HEK293 (cell line): Measurements from ENCODE around the gene SHTN1.

Source experiments
- CTCF ChIA-PET: fragments of 350-600 bp; formaldehyde crosslinking; extraction: SDS; loops from one replicate; lab custom pipeline; 2021; ENCODE audit warnings: antibody characterized with exemption; lab: Yijun Ruan, JAX
- POLR2A ChIA-PET: fragments of 300-600 bp; formaldehyde crosslinking; extraction: SDS; loops from one replicate; lab custom pipeline; 2020; ENCODE audit warnings: antibody characterized with exemption, inconsistent platforms; lab: Yijun Ruan, JAX
- H3K27ac ChIP-seq: fragments of 200-500 bp; sonication (Bioruptor generic); 2 replicates; pipeline ENCODE4 v1.5.1; 2014; ENCODE audit warnings: low read depth, low read length, control low read depth, inconsistent platforms; ENCODE audit errors: extremely low read depth
- H3K36me3 ChIP-seq, 2 experiments: fragments of 200-500 bp in 1 of 2; sonication (Bioruptor generic) in 1 of 2; 1 replicate in 1 of 2; 2 replicates in 1 of 2; pipeline ENCODE4 v1.5.1; 2014 to 2017; ENCODE audit warnings: inconsistent platforms in 2 of 2, low read length in 2 of 2; ENCODE audit not compliant: control insufficient read depth in 2 of 2, insufficient read depth in 1 of 2
- H3K4me1 ChIP-seq: fragments of 200-500 bp; sonication (Bioruptor generic); 2 replicates; pipeline ENCODE4 v1.5.1; 2014; ENCODE audit warnings: mild to moderate bottlenecking, low read length, inconsistent platforms; ENCODE audit not compliant: control insufficient read depth, insufficient read depth
- H3K4me3 ChIP-seq: 2 replicates; pipeline ENCODE4 v1.5.1; 2011; ENCODE audit warnings: low read depth, mild to moderate bottlenecking, control low read depth, low read length, moderate library complexity
- H3K9me3 ChIP-seq: fragments of 200-500 bp; sonication (Bioruptor generic); 2 replicates; pipeline ENCODE4 v1.5.1; 2014; ENCODE audit warnings: low read depth, low read length, inconsistent platforms; ENCODE audit not compliant: control insufficient read depth, insufficient read depth
- EGR2 ChIP-seq: fragments of 450-650 bp; formaldehyde crosslinking; IDR thresholded peaks from 2 replicates; pipeline ENCODE4 v1.5.1; 2016; ENCODE audit warnings: low read depth, missing biosample characterization, missing genetic modification characterization
- SP2 ChIP-seq: fragments of 450-650 bp; formaldehyde crosslinking; IDR thresholded peaks from 2 replicates; pipeline ENCODE4 v1.5.1; 2016; ENCODE audit warnings: missing biosample characterization, missing genetic modification characterization
- ZBTB17 ChIP-seq: fragments of 450-650 bp; formaldehyde crosslinking; IDR thresholded peaks from 2 replicates; pipeline ENCODE4 v1.5.1; 2016; ENCODE audit warnings: missing biosample characterization, missing genetic modification characterization
- ZBTB48 ChIP-seq: fragments of 450-650 bp; formaldehyde crosslinking; IDR thresholded peaks from 2 replicates; pipeline ENCODE4 v1.5.1; 2016; ENCODE audit warnings: missing biosample characterization, missing genetic modification characterization
- ZBTB8A ChIP-seq: fragments of 450-650 bp; formaldehyde crosslinking; IDR thresholded peaks from 2 replicates; pipeline ENCODE4 v1.5.1; 2016; ENCODE audit warnings: missing biosample characterization, missing genetic modification characterization
- ZNF16 ChIP-seq: fragments of 450-650 bp; formaldehyde crosslinking; IDR thresholded peaks from 2 replicates; pipeline ENCODE4 v1.5.1; 2016; ENCODE audit warnings: low read depth, missing biosample characterization, missing genetic modification characterization
- ZNF211 ChIP-seq: fragments of 450-650 bp; formaldehyde crosslinking; IDR thresholded peaks from 2 replicates; pipeline ENCODE4 v1.5.1; 2016; ENCODE audit warnings: low read depth, missing biosample characterization, missing genetic modification characterization
- ZNF221 ChIP-seq: fragments of 450-650 bp; formaldehyde crosslinking; IDR thresholded peaks from 2 replicates; pipeline ENCODE4 v1.5.1; 2017; ENCODE audit warnings: missing biosample characterization, missing genetic modification characterization, borderline replicate concordance
- ZNF426 ChIP-seq: fragments of 450-650 bp; formaldehyde crosslinking; IDR thresholded peaks from 2 replicates; pipeline ENCODE4 v1.5.1; 2017; ENCODE audit warnings: missing biosample characterization, missing genetic modification characterization, mild to moderate bottlenecking, inconsistent platforms, moderate library complexity
- ZNF521 ChIP-seq: fragments of 450-650 bp; formaldehyde crosslinking; IDR thresholded peaks from 2 replicates; pipeline ENCODE4 v1.5.1; 2017; ENCODE audit warnings: missing biosample characterization, mild to moderate bottlenecking, missing genetic modification characterization
- ZNF561 ChIP-seq: fragments of 450-650 bp; IDR thresholded peaks from 2 replicates; pipeline ENCODE4 v1.5.1; 2018; ENCODE audit warnings: missing biosample characterization, missing genetic modification characterization, borderline replicate concordance
- ZNF792 ChIP-seq: fragments of 450-650 bp; formaldehyde crosslinking; IDR thresholded peaks from 2 replicates; pipeline ENCODE4 v1.5.1; 2016; ENCODE audit warnings: missing biosample characterization, missing genetic modification characterization
- TF ChIP-seq, protein P1 (sequence below): fragments of 450-650 bp; formaldehyde crosslinking; IDR thresholded peaks from 2 replicates; pipeline ENCODE4 v1.5.1; 2016; ENCODE audit warnings: missing biosample characterization, missing genetic modification characterization
- TF ChIP-seq, protein P2 (sequence below): fragments of 450-650 bp; formaldehyde crosslinking; IDR thresholded peaks from 2 replicates; pipeline ENCODE4 v1.5.1; 2016; ENCODE audit warnings: missing biosample characterization, missing genetic modification characterization
- TF ChIP-seq, protein P3 (sequence below): fragments of 450-650 bp; formaldehyde crosslinking; IDR thresholded peaks from 2 replicates; pipeline ENCODE4 v1.5.1; 2016; ENCODE audit warnings: missing biosample characterization, missing genetic modification characterization
- TF ChIP-seq, protein P4 (sequence below): fragments of 450-650 bp; formaldehyde crosslinking; IDR thresholded peaks from 2 replicates; pipeline ENCODE4 v1.5.1; 2016; ENCODE audit warnings: missing biosample characterization, missing genetic modification characterization
- TF ChIP-seq, protein P5 (sequence below): fragments of 450-650 bp; formaldehyde crosslinking; IDR thresholded peaks from 2 replicates; pipeline ENCODE4 v1.5.1; 2017; ENCODE audit warnings: missing biosample characterization, missing genetic modification characterization

SHTN1 gene

DNA sequence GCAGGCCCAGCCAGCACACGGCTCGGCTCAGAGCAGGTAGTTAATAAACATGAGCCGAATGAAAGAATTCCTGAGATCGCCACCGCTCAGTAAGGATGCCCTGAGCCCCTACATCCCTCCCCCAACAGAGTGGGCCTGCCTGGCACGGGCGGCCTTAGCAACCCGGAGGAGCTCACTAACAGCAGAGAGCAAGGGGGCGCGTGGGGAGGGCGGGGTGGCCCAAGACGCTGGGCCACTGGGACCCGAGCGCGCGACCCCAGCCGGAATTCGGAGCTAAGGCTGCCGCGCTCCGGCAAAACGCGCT is 156.1 kb downstream of the SHTN1 start:
- Histone ChIP-seq H3K9me3 (no peaks in the 10 kb centered on the region), H3K4me3 (peak overlapping the region; percentile 47), H3K4me1 (no peaks in the 10 kb centered on the region), H3K27ac (peak overlapping the region; percentile 69), H3K36me3 (no peaks in the 10 kb centered on the region)
- ChIA-PET CTCF (no interaction called here), POLR2A (interaction anchor here (1.1 to 1.5 kb wide), 3 partner anchors 11 to 156 kb away, joined by 4 to 7 read pairs (median 5); partner anchors contain the start of gene SHTN1)
- no peak for TF ChIP-seq ZNF221 (tag by site-specific recombination)
- TF ChIP-seq ZNF16 (tag by site-specific recombination), result no peak
- TF ChIP-seq EGR2, result 0 out of 2 replicates have a peak, but pooled peaks have one; percentile 4
- 0 out of 2 replicates have a peak, but pooled peaks have one; percentile 12 for TF ChIP-seq ZNF561 (tag by site-specific recombination)
- TF ChIP-seq ZNF426 (tag by site-specific recombination), result no peak
- TF ChIP-seq, protein P1, sequence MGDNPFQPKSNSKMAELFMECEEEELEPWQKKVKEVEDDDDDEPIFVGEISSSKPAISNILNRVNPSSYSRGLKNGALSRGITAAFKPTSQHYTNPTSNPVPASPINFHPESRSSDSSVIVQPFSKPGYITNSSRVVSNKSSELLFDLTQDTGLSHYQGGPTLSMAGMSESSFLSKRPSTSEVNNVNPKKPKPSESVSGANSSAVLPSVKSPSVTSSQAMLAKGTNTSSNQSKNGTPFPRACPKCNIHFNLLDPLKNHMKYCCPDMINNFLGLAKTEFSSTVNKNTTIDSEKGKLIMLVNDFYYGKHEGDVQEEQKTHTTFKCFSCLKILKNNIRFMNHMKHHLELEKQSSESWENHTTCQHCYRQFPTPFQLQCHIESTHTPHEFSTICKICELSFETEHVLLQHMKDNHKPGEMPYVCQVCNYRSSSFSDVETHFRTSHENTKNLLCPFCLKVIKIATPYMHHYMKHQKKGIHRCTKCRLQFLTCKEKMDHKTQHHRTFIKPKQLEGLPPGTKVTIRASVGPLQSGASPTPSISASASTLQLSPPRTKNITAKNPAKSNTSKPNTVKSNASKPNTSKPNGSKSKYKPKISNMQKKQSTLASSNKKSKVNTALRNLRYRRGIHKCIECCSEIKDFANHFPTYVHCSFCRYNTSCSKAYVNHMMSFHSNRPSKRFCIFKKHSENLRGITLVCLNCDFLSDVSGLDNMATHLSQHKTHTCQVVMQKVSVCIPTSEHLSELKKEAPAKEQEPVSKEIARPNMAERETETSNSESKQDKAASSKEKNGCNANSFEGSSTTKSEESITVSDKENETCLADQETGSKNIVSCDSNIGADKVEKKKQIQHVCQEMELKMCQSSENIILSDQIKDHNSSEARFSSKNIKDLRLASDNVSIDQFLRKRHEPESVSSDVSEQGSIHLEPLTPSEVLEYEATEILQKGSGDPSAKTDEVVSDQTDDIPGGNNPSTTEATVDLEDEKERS (tag by site-specific recombination), result no peak
- TF ChIP-seq, protein P2, sequence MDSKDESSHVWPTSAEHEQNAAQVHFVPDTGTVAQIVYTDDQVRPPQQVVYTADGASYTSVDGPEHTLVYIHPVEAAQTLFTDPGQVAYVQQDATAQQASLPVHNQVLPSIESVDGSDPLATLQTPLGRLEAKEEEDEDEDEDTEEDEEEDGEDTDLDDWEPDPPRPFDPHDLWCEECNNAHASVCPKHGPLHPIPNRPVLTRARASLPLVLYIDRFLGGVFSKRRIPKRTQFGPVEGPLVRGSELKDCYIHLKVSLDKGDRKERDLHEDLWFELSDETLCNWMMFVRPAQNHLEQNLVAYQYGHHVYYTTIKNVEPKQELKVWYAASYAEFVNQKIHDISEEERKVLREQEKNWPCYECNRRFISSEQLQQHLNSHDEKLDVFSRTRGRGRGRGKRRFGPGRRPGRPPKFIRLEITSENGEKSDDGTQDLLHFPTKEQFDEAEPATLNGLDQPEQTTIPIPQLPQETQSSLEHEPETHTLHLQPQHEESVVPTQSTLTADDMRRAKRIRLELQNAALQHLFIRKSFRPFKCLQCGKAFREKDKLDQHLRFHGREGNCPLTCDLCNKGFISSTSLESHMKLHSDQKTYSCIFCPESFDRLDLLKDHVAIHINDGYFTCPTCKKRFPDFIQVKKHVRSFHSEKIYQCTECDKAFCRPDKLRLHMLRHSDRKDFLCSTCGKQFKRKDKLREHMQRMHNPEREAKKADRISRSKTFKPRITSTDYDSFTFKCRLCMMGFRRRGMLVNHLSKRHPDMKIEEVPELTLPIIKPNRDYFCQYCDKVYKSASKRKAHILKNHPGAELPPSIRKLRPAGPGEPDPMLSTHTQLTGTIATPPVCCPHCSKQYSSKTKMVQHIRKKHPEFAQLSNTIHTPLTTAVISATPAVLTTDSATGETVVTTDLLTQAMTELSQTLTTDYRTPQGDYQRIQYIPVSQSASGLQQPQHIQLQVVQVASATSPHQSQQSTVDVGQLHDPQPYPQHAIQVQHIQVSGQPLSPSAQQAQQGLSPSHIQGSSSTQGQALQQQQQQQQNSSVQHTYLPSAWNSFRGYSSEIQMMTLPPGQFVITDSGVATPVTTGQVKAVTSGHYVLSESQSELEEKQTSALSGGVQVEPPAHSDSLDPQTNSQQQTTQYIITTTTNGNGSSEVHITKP (tag by site-specific recombination), result peak; percentile 97; the same call in 1 of the 2 replicates
- TF ChIP-seq ZNF211 (tag by site-specific recombination), result no peak
- TF ChIP-seq, protein P3, sequence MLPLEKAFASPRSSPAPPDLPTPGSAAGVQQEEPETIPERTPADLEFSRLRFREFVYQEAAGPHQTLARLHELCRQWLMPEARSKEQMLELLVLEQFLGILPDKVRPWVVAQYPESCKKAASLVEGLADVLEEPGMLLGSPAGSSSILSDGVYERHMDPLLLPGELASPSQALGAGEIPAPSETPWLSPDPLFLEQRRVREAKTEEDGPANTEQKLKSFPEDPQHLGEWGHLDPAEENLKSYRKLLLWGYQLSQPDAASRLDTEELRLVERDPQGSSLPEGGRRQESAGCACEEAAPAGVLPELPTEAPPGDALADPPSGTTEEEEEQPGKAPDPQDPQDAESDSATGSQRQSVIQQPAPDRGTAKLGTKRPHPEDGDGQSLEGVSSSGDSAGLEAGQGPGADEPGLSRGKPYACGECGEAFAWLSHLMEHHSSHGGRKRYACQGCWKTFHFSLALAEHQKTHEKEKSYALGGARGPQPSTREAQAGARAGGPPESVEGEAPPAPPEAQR (tag by site-specific recombination), result no peak
- TF ChIP-seq ZBTB8A, result 0 out of 2 replicates have a peak, but pooled peaks have one; percentile 3
- TF ChIP-seq SP2 (tag by site-specific recombination), result no peak

DNA sequence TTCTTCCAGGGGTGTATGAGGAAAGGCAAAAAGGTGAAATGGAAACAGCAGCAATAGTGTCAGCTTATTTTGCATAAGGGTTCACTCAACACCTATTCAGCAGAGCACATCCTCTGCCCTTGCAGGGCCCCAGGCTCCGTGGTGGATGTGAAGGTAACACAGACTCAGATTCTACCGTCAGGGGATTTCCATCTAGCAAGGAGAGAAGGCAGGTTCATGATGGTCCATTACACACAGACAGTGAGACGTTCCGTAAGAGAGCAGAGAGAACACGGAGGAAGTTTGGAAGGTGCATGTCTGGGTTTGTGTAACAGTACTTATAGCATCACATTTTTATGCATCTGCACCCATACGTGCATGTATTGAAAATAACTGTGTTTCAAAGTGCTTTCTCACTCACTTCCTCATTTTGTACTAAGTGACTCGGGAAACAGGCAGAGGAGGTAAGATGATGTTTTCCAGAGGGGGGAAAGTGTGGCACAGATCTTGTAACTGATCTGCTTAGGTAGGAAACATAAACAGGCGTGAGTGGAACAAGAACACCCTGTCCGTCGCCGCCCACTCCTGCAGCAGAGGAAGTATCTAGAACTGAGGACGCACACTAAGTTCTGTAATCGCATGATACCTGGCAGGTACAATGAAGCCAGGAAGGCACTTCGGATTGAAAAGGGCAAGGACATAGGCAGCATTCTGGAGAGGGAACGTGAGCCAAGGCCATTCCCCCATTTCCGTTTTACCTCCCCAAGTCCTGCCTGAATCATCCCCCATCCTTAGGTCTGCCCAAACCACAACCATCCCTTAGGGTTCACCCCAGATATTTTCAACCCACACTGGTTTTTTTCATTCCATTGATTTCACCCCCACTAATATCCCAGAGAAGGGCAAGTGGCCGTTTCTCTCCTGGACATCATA is 156.7 kb downstream of the SHTN1 start:
- Histone ChIP-seq H3K9me3 (no peaks in the 10 kb centered on the region), H3K27ac (peak overlapping the region; percentile 69), H3K4me1 (no peaks in the 10 kb centered on the region), H3K4me3 (peak overlapping the region; percentile 47)
- TF ChIP-seq, protein P4, sequence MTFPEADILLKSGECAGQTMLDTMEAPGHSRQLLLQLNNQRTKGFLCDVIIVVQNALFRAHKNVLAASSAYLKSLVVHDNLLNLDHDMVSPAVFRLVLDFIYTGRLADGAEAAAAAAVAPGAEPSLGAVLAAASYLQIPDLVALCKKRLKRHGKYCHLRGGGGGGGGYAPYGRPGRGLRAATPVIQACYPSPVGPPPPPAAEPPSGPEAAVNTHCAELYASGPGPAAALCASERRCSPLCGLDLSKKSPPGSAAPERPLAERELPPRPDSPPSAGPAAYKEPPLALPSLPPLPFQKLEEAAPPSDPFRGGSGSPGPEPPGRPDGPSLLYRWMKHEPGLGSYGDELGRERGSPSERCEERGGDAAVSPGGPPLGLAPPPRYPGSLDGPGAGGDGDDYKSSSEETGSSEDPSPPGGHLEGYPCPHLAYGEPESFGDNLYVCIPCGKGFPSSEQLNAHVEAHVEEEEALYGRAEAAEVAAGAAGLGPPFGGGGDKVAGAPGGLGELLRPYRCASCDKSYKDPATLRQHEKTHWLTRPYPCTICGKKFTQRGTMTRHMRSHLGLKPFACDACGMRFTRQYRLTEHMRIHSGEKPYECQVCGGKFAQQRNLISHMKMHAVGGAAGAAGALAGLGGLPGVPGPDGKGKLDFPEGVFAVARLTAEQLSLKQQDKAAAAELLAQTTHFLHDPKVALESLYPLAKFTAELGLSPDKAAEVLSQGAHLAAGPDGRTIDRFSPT, result no peak
- TF ChIP-seq ZNF521 (tag by site-specific recombination) (no peak), ZNF792 (tag by site-specific recombination) (no peak), ZBTB17 (no peak), ZBTB48 (peak; percentile 28; the same call in 1 of the 2 replicates)
- TF ChIP-seq, protein P5, sequence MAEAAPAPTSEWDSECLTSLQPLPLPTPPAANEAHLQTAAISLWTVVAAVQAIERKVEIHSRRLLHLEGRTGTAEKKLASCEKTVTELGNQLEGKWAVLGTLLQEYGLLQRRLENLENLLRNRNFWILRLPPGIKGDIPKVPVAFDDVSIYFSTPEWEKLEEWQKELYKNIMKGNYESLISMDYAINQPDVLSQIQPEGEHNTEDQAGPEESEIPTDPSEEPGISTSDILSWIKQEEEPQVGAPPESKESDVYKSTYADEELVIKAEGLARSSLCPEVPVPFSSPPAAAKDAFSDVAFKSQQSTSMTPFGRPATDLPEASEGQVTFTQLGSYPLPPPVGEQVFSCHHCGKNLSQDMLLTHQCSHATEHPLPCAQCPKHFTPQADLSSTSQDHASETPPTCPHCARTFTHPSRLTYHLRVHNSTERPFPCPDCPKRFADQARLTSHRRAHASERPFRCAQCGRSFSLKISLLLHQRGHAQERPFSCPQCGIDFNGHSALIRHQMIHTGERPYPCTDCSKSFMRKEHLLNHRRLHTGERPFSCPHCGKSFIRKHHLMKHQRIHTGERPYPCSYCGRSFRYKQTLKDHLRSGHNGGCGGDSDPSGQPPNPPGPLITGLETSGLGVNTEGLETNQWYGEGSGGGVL, result 0 out of 2 replicates have a peak, but pooled peaks have one; percentile 11
- TF ChIP-seq, all 188 proteins: peak for 2
- H3K36me3 ChIP-seq, result no peaks in the 10 kb centered on the region
- POLR2A ChIA-PET, result interaction anchor here (1.1 to 1.5 kb wide), 3 partner anchors 10 to 157 kb away, joined by 4 to 7 read pairs (median 5); partner anchors contain the start of gene SHTN1
- CTCF ChIA-PET, result no interaction called here
